KG1 (cell line): ENCODE data around the gene CCL17.
"Not testable (repeated sequence)": the region's sequence is repeated elsewhere in the genome, so short reads cannot be mapped to it uniquely, and the experiment has no call there.

Experiments
- DNase-seq: peaks from one replicate; lab custom pipeline; 2025; lab: John Stamatoyannopoulos, UW

Gene CCL17

DNA sequence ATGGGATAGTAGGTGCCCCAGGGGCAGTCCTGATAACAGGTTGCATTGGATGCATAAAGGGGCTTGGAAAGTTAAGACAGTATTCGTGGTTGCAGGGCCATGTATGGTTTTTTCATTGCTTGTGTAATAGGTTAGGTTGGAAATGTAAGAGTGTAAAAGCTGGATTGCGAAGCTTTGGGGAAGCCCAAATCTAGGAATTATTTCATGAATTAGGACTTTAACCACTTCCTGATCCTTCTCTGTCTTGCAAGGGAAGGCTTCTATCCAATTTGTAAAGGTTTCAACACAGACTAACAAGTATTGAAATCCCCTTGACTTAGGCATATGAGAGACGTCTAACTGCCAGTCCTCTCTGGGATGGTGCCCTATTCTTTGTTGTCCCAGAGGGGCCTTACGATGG, 7.8 kb upstream of the CCL17 start:
- no peak for DNase-seq

DNA sequence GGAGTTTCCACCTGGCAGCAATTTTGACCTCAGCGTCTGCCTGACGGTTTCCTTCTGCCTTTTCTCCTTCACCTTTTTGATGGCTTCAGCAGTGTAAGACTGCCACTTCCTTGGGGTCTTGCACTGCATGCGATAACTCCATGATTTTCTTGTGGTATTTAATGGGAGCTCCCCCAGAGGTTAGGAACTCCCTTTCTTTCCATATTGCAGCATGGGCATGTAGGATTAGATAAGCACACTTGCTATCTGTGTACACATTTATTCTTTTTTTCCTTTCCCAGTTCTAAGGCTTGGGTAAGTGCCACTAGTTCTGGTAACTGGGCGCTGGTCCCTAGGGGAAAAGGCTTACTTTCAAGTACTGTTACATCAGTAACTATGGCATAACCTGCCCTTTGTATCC, 7.1 kb upstream of the CCL17 start:
- not testable (repeated sequence) for DNase-seq

DNA sequence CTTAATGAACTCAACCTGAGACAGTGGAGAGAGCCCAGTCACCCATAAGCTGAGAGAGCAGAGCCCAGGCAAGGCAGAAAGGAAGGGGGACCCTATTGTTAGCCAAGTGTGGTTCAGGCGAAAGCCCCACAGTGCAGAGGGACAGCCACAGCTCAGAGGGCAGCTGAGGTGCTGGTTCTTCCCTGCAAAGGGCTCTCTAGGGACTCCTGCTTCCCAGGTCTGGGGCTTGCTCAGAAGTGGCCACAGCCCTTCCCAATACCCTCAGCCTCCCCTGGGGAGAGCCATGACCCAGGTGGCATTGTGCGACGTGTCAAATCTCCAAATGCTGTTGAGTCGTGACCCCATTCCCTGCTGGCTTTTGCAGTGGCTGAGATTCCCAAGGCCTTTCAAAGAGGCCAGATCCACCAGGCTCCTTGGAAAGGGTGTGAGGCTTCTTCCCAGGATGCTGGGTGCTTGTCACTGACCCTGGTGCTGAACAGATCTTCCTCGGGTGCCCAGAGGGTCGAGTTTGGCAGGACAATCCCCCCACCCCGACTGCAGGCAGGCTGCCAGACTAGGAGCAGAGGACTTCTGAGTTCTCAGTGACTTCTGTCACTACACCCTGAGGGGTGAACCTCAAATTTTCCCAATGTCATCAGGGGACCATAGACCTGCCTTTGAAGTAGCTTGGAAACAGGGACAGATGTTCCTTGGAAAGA, 2.5 kb upstream of the CCL17 start:
- no peak for DNase-seq

DNA sequence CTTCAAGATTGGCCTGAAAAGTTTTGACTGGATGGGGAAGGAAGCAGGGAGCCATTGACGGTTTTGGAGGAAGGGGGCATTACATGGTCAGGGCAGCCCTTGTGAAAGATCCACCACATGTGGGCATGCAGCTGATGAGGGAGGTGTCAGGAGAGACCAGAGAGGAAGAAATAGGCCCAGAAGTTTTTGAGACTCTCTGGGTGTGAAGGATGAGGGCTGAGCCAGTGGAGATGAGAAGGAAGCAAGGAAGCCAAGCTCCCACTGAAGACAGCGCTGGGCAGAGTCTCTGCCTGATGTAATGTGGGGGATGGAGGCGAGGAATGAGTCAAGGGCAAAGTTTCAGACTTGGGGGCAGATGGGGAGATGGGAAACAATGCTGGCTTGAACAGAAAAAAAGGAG, 530 bp downstream of the CCL17 start:
- no peak for DNase-seq

DNA sequence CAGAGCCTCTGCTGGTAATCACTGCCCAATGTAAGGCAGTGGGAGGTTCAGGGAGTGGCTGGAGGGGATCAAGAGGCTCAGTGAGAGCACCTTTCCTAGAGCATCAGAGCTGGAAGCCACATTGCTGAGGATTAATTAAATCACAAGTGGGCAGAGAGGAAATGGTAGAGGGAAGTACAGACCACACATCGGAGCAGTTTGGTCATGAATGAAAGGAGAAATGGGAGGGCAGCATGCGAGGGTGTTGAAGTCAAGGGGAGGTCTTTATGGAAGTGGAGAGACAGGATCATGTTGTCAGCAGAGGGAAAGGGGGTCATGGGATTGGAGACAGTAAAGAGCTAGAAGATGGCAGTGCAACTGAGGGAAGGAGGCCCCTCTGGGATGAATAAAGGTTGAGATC, 2.3 kb downstream of the CCL17 start:
- DNase-seq, result no peak

DNA sequence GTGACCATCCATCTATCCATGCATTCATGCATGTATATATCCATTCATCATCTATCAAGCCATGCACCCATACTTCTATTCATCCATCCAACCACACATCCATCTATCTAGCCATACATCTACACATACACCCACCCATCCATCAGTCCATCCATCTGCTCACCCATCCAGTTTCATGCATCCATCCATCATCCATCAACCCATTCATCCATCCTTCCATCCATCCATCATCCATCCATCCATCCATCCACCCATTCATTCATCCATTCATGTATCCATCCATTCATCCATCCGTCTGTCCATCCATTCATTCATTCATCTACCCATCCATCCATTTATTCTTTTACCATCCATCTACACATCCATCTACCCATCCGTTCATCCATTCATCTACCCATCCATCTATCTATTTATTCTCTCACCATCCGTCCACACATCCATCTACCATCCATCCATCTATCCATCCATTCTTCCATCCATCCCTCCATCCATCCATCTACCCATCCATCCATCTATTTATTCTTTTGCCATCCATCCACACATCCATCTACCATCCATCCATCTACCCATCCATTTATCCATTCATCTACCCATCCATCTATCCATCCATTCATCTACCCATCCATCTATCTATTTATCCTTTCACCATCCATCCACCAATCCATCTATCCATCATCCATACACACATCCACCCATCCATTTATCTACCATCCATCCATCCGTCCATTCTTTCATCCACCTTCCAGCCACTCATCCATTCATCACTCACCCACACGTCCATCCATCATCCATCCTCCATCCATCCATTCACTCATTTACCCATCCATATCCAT, 3.2 kb downstream of the CCL17 start:
- no peak for DNase-seq

GRCh38 chr16:57409065-57409464, 4.5 kb downstream of the CCL17 start:
- DNase-seq, result no peak

- DNase-seq, result no peak
Observed at GRCh38 chr16:57409870-57410587, 5.5 kb downstream of the CCL17 start.

DNA sequence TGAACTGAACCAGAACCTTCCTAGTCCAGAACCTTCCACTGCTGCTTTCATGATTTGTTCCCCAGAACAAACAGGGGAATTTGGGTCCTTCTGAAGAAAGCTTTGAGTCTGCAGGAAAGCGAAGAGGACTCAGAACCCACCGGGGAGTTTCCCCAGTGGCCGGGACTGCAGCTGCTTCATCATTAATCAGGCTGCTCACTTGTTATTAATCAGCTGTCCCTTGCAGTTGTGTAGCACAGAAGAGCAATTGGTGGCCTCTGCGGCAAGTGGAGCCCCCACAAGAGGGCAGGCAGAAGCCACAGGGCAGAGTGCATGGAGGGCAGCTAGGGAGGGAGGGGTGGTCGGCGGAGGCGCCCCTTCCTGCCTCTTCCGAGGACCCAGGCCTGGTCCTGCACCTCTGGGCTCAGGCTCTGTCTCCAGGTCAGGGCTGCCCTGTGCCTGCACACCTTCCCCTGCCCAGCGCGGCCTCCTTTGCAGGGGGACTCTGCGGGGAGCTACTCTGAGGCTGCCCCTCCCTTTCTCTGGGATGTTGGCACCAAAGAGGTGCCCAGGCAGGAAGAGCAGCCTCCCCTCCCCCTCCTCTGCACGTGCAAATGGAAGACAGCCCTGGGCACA, 6.9 kb downstream of the CCL17 start:
- no peak for DNase-seq

- no peak for DNase-seq
Observed at GRCh38 chr16:57412584-57412983, 8.0 kb downstream of the CCL17 start.

DNA sequence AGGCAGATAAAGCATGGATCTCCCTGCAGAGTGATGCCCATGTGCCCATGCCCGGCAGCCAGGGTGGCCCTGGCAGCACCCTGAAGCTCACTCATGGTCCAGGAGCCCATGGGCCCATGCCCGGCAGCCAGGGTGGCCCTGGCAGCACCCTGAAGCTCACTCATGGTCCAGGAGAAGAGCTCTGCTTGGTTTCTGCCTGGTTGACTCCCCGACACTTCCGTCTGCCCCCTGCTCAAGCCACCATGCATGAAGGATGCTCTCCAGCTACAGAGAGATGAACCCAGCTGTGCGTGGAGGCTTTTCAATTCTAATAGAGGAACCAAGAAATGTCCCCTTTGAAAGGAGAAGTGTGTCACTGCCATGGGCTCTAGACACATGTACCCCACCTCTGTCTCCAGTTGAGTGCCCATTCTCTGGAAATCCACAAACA, 8.7 kb downstream of the CCL17 start:
- no peak for DNase-seq

GRCh38 chr16:57413733-57414132, 9.2 kb downstream of the CCL17 start:
- no peak for DNase-seq

GRCh38 chr16:57416084-57416483, 11.5 kb downstream of the CCL17 start:
- no peak for DNase-seq

DNA sequence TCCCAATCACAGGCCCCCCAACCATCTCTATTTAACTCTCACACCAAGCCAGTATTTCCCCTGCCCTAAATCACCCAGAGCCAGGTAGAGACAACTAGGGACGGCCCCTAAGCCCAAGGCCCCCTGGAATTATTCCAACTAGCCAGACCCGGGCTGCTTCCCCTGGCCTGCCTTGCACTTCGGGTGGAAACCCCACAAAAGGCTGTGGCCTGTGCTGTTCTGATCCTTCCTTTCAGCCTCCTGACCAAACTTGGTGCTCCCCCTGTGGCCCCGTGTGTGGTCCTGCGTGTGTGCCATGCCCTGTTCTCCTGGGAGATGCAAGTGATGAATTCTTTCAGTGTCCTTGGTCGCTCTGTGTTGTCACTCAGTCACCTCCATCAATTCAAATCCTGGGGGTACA, 14.9 kb downstream of the CCL17 start:
- no peak for DNase-seq

GRCh38 chr16:57422026-57422944, 17.7 kb downstream of the CCL17 start:
- DNase-seq, result no peak

DNA sequence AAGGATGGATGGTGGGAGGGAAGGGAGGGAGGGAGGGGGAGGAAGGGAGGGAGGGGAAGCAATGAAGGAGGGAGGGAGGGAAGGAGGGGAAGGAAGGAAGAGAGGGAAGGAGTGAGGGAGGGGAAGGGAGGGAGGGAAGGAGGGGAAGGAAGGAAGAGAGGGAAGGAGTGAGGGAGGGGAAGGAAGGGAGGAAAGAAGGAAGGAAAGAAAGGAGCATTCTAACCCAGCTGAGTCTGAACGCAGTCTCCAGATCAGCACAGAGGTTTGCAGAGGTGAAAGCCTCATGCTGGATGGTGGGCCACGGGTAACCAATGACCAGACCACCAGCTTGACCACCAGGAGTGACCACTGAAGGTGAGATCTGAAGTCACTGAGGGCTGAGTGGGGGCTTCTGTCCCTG, 18.6 kb downstream of the CCL17 start:
- no peak for DNase-seq

GRCh38 chr16:57424583-57424982, 20.0 kb downstream of the CCL17 start:
- no peak for DNase-seq

- DNase-seq, result no peak
Observed at GRCh38 chr16:57426356-57426755, 21.8 kb downstream of the CCL17 start.

DNA sequence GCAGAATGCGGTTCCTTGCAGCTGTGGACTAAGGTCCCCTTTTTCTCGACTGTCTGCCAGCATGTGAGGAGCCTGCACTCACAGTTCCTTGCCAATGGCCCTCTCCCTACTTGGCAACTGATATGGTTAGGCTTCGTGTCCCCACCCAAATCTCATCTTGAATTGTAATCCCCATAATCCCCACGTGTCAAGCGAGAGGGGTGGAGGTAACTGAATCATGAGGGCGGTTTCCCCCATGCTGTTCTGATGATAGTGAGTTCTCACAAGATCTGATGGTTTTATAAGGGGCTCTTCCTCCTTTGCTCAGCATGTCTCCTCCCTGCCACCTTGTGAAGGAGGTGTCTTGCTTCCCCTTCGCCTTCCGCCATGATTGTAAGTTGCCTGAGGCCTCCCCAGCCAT, 22.7 kb downstream of the CCL17 start:
- DNase-seq, result no peak

- no peak for DNase-seq
Observed at GRCh38 chr16:57427824-57428223, 23.3 kb downstream of the CCL17 start.

DNA sequence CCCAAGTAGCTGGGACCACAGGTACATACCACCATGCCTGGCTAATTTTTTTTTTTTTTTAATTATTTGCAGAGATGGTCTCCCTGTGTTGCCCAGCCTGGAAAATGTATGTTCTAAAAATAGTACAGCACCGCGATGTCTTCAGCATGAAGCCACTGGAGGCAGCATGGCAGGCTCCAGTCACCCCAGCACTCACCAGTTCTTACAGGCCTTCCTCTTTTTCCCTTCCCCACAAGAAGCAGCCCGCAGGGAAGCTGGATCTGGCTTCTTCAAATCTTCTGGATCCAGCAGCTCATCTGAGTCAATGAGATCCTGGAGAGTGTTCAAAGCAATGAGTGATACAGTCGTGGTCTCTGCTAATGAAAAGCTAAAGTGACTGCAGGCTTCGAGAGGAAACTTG, 26.4 kb downstream of the CCL17 start:
- no peak for DNase-seq
